Activated naive CD8-positive, alpha-beta T cell treated with anti-CD3 and anti-CD28 coated beads, Interleukin-2, amount 10 ng/mL, durations not matched to agents 7 days and 5 days (primary cell): Measurements from ENCODE around the gene CC2D2B. TPM values are rescaled to one million over a fixed set of nuclear protein-coding genes. Genes with fewer than 3 reads are reported as not detected.

ENCODE experiments used
- ATAC-seq: fragments of 150-1000 bp; cut with Tn5 transposase; one replicate; pipeline ENCODE4 v1.10.0; 2021; ENCODE audit warnings: low read depth, moderate library complexity
- POLR2A ChIA-PET: fragments of 350-600 bp; sonication (Branson Sonifier 250); formaldehyde crosslinking; loops from one replicate; lab custom pipeline; 2021; ENCODE audit warnings: antibody characterized with exemption; lab: Charles Lee
- DNase-seq: peaks from one replicate; pipeline ENCODE4 v3.0.0; 2021
- H3K27ac Mint-ChIP-seq: one replicate; pipeline ENCODE4 v1.8.0; 2022; ENCODE audit warnings: mild to moderate bottlenecking, mixed read lengths
- H3K27me3 Mint-ChIP-seq: one replicate; pipeline ENCODE4 v1.8.0; 2022; ENCODE audit warnings: mild to moderate bottlenecking, moderate library complexity, mixed read lengths
- H3K36me3 Mint-ChIP-seq: one replicate; pipeline ENCODE4 v1.8.0; 2021; ENCODE audit warnings: mild to moderate bottlenecking, mixed read lengths
- H3K4me1 Mint-ChIP-seq: one replicate; pipeline ENCODE4 v1.8.0; 2021; ENCODE audit warnings: mixed read lengths
- H3K4me3 Mint-ChIP-seq: one replicate; pipeline ENCODE4 v1.8.0; 2022; ENCODE audit warnings: mild to moderate bottlenecking, moderate library complexity, mixed read lengths
- H3K9me3 Mint-ChIP-seq: one replicate; pipeline ENCODE4 v1.8.0; 2021; ENCODE audit warnings: mixed read lengths
- total RNA-seq, 2 experiments: library from RNA; stranded (reverse); gene quantifications; one replicate each; pipeline ENCODE4 v1.2.3, GENCODE V29; 2021

Gene CC2D2B, protein sequence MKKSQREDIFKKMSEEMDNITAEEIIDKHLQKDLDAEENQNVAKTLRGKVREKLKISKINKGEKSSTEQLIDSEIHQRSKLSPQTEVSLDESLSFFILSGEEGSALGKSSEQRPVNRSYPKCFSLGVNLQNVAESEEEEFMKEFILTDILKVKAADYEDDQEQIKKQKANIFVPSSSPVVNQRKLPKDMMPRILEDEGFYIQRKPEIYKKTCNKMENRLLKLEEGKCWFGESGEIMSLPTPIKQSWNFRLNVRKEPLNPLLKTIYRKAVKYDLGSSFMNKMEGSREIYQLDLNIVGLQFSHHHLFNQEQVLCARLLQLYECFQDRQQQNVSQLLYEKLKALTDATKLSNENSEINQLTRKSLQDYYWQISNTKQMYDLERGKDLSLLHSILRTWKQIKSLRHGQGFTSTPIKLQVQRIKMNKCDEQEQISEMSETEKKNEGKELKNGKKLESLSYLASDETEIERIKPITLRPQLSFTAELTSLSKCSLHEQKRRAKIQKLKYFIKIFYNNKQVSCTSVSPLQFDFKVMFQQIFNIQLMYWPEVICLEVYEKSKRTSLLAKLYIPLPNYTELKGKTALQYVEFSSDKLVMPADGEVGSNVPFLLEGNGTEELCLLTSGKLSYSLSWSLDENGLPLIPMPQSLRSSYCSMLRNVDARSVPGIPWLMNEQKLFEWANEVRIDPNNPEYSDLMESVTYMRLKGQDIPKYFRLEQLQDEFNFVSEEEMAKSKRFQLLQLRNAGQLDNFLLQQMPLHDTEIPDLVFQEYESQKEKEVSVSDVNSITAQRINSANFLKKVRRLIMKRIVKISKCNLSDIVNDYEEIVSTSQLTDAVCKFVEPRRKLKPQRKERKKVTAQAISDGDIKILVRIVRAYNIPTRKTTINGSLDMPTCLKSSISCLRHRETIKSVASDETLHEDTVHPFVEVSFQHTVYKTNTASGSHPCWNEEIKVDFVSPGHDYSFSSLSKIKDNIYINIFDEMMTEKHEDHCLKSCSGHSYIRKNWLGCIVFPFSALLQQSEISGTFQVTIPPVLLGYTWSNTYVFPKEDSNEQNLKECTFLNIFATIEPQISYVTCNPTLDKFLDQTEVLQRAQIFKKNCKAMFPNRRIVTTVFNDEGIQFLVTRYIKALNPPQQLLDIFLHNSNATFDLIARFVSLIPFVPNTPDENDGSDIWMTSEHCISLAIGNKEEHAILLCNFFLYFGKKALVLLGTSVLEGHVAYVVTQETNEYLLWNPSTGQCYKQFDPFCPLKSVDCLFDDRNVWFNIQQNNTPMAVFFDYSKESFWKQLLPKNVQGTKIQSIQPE (N-terminal part only)
- total RNA-seq = under 1 TPM in 1 of 2 experiments, not detected in 1; 0.48 TPM

DNA sequence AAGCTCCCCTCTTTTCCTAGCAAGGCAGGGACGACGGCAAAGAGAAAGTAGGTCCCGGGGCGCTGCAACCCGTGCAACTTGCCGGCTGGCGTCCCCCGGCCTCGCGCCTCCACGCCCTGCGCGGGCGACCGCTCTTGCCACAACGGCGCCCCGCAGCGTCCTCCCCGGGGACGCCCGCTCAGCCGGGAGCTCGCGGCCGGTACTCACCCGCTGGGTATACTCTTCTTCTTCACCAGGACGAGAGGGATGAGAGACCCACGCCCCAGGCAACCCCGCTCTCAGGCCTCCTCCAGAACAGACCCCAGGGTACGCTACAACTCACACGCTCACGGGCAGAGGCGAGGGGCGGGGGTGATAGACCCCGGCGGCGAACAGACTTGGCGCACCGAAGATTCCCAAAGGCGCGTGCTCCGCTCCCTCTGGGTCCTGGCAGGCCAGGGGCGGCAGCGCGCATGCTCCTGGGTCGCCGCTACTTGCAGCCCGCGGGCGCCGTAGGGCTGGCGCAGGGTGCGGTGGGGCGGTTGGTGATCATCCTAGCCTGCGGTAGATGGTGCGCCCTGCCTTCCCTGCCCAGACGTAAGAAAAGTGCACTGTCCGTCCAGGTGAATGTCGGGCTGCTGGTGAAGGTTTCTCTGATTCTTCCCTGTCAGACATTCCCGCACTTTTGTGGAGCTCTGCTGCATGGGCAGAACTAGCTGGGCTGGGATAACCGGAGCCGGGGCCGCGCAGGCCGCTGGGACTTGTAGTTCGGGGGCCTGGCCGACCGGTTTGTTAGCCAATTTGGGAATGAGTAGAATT, at the start of gene CC2D2B:
Gene CC2D2B (plus strand): TSS at position 520 of the 798 bp plus-strand sequence. CDS start 3,349 bp downstream, outside the sequence.
- Mint-ChIP-seq H3K27ac (peak within 1 kb of the TSS; percentile 84), H3K4me3 (peak within 1 kb of the TSS; percentile 88), H3K27me3 (peaks cover 12% of the 10 kb centered on the region), H3K9me3 (no peaks in the 10 kb centered on the region), H3K4me1 (peaks cover 10% of the 10 kb centered on the region), H3K36me3 (peaks cover 4% of the 10 kb centered on the region)
- DNase-seq = peak; percentile 80
- POLR2A ChIA-PET = interaction anchor here (0.5 kb wide), 1 partner anchor 154 kb away, joined by 3 read pairs; no protein-coding TSS in a partner anchor
- ATAC-seq = peak; percentile 88

DNA sequence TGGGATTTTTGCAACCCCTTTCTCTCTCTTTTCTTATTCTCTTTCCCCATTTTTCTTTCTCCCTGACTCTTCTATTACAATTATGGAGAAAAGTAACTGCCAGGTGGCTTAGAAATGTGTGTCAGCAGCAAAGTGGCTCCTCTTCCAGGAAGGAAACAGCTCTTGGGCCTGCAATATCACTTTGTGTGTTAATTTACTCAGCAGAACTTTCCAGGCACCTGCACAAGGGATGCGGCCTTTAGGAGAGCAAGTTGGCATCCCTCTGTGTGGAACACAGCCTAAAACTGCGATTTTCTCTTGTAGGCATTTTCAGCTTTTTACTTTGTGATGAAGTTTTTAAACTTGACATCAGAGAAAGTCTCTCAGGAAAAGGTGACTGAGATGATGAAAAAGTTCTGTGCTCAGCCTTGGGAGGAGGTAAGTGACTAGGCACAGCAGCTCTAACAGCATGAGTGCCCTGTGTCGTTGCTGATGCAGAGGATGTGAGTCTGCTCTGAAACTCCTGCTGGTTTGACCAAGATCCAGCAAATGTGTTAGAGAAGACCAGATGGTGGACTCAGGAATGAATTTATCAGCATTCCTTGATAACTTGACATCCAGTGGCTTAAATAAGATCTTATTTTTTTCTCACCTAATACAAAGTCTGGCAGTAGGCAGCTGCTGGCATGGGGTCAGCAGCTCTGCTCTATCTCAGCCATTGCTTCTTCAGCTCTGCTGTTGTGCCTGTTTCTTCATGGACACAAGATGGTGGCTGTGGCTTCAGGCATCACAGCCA, 47.4 kb upstream of the CC2D2B start:
- Mint-ChIP-seq H3K9me3 (no peaks in the 10 kb centered on the region), H3K4me1 (peaks cover 5% of the 10 kb centered on the region), H3K36me3 (peaks cover 4% of the 10 kb centered on the region), H3K4me3 (no peak overlapping the region), H3K27ac (no peak overlapping the region), H3K27me3 (peaks cover 3% of the 10 kb centered on the region)
- POLR2A ChIA-PET = no interaction called here
- DNase-seq = no peak
- ATAC-seq = no peak

DNA sequence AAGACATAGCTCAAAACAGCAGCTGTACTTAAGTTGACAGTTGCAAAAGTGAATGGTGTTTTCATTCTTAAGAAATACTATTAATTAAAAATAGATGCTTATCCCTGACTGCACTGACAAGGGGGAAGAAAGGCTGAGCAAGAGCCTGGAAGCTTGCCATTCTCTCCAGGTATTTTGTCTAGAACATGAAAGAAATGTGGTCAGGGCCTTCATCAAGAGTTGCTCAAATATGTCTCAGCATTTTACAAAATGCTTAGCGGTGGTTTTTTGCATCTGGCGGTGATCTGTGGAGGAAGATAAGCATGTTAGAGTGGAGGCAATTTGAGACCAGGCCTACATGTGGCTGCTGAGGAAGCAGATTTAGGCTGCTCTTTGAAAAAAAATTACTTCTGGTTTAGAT, 46.4 kb upstream of the CC2D2B start:
- H3K36me3 Mint-ChIP-seq = peaks cover 3% of the 10 kb centered on the region
- ATAC-seq (no peak), DNase-seq (no peak)
- H3K4me1 Mint-ChIP-seq = peaks cover 5% of the 10 kb centered on the region
- H3K27ac Mint-ChIP-seq = no peak overlapping the region
- H3K27me3 Mint-ChIP-seq = no peaks in the 10 kb centered on the region
- no peak overlapping the region for H3K4me3 Mint-ChIP-seq
- no peaks in the 10 kb centered on the region for H3K9me3 Mint-ChIP-seq
- POLR2A ChIA-PET = no interaction called here

DNA sequence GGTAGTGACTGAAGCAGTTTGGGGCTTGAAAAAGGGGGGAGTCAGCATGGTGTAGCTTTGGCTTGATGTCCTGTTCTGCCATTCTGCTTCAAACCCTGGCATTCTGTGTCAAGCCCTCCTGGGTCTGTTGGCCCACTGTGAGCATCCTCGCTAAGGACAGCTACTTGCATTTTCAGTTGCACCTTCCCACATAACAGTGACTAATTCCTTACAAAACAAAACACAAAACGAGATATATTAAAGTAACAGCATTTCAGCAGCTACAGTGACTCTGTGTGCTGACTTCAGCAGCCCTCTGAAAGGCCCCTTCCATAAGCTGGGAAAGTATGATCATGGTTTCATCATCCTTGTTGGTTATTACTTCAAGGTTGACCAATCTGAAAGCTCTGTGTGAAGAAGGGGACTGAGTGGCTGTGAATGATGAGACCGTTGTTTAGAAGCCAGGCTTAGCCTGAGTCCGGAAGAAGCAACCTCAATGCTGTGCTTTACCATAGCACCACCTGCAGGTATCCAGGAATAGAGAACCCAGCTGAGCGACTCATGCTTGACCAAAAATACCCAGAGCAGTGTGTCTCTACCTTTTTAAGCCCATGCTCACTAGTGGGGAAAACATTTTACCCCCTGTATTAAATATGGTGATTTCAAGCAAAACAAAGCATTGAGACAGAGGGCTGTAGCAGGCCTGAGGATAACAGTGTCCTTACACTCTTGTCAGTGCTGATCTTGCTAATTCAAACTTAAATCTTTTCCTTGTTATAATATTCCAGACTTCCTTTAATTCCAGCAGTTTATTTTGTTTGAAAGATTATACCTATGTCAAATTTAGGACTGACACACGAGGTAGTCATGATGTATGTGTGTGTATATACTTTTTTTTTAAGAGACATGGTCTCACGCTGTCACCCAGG, 42.6 kb upstream of the CC2D2B start:
- Mint-ChIP-seq H3K27me3 (no peaks in the 10 kb centered on the region), H3K4me1 (peaks cover 20% of the 10 kb centered on the region), H3K36me3 (peaks cover 3% of the 10 kb centered on the region), H3K9me3 (no peaks in the 10 kb centered on the region), H3K4me3 (no peak overlapping the region), H3K27ac (peak overlapping the region; percentile 11)
- DNase-seq (no peak), ATAC-seq (peak; percentile 92)
- POLR2A ChIA-PET = interaction anchor here (0.6 to 2.5 kb wide), 2 partner anchors 171 to 251 kb away, joined by 4 to 17 read pairs; partner anchors contain the start of gene TCTN3

DNA sequence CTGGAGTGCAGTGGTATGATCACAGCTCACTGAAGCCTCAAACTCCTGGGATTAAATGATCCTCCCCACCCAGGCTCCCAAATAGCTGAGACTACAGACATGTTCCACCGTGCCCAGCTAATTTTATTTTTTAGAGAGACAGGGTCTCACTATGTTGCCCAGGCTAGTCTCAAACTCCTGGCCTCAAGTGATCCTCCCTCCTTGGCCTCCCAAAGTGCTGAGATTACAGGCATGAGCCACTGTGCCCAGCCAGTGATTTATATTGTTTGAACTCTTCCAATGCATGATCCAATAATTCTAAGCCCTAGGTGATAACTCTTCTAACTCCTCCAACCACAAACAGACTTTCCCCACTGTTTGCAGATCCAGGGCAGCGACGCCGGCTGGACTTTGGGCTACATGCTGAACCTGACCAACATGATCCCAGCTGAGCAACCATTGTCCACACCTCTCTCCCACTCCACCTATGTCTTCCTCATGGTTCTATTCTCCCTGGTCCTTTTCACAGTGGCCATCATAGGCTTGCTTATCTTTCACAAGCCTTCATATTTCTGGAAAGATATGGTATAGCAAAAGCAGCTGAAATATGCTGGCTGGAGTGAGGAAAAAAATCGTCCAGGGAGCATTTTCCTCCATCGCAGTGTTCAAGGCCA, 41.8 kb upstream of the CC2D2B start:
- H3K27ac Mint-ChIP-seq = peak overlapping the region; percentile 26
- H3K4me1 Mint-ChIP-seq = peaks cover 20% of the 10 kb centered on the region
- DNase-seq (no peak), ATAC-seq (no peak)
- H3K9me3 Mint-ChIP-seq = no peaks in the 10 kb centered on the region
- H3K4me3 Mint-ChIP-seq = no peak overlapping the region
- H3K36me3 Mint-ChIP-seq = peaks cover 5% of the 10 kb centered on the region
- H3K27me3 Mint-ChIP-seq = no peaks in the 10 kb centered on the region
- POLR2A ChIA-PET = interaction anchor here (2.5 kb wide), 1 partner anchor 172 kb away, joined by 17 read pairs; the partner anchor contains the start of gene TCTN3

DNA sequence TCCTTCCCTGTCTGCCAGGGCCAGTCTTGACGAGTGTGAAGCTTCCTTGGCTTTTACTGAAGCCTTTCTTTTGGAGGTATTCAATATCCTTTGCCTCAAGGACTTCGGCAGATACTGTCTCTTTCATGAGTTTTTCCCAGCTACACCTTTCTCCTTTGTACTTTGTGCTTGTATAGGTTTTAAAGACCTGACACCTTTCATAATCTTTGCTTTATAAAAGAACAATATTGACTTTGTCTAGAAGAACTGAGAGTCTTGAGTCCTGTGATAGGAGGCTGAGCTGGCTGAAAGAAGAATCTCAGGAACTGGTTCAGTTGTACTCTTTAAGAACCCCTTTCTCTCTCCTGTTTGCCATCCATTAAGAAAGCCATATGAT, 41.3 kb upstream of the CC2D2B start:
- no peak overlapping the region for H3K27ac Mint-ChIP-seq
- POLR2A ChIA-PET = no interaction called here
- no peaks in the 10 kb centered on the region for H3K27me3 Mint-ChIP-seq
- DNase-seq (no peak), ATAC-seq (no peak)
- peaks cover 20% of the 10 kb centered on the region for H3K4me1 Mint-ChIP-seq
- H3K9me3 Mint-ChIP-seq = no peaks in the 10 kb centered on the region
- H3K4me3 Mint-ChIP-seq = no peak overlapping the region
- H3K36me3 Mint-ChIP-seq = peaks cover 5% of the 10 kb centered on the region

DNA sequence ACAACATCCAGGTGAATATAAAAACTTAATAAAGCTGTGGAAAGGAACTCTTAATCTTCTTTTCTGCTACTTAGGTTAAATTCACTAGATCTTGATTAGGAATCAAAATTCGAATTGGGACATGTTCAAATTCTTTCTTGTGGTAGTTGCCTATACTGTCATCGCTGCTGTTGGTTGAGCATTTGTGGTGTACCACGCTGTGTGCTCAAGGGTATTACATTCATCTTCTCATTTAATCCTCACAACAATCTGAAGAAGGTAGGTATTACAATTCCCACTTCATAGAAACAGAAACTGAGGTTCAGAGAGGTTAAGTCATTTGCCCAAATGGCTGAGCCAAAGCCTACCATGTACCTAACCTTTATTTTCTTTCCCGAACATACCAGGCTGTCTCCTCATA, 39.9 kb upstream of the CC2D2B start:
- H3K4me1 Mint-ChIP-seq = peaks cover 20% of the 10 kb centered on the region
- peak; percentile 38 for ATAC-seq

DNA sequence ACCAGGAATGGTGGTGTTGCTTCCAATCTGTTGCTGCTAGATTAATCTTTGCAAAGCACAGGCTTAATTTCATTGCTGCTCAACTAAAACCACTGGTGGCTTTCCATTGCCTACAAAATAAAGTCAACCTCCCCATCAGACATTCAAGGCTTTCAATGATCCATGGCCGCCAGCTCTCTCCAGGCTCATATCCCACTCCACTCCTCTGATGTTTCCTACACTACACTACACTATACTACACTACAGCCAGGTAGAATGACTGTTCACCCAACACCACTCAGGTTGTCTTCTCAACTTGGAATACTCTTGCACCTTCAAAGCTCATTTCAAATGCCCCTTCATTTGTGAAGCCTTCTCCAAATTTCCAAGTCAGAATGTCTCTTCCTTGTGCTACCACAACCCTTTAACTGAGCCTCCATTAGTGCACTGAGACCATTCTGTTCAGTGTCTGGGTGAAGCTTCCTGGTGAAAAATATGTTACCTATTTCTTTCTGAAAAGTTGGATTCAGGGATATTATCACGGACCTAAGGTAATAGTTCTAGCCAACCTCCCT, 35.5 kb upstream of the CC2D2B start:
- peaks cover 43% of the 10 kb centered on the region for H3K36me3 Mint-ChIP-seq
- H3K27me3 Mint-ChIP-seq = no peaks in the 10 kb centered on the region
- peaks cover 14% of the 10 kb centered on the region for H3K4me1 Mint-ChIP-seq
- ATAC-seq (no peak), DNase-seq (no peak)
- H3K27ac Mint-ChIP-seq = no peak overlapping the region
- no peak overlapping the region for H3K4me3 Mint-ChIP-seq
- POLR2A ChIA-PET = interaction anchor here (1.0 kb wide), 1 partner anchor 178 kb away, joined by 3 read pairs; the partner anchor contains the start of gene TCTN3
- peaks cover 4% of the 10 kb centered on the region for H3K9me3 Mint-ChIP-seq

More for the DNA sequence above, 39.9 kb upstream of the CC2D2B start:
- POLR2A ChIA-PET = interaction anchor here (0.6 kb wide), 1 partner anchor 174 kb away, joined by 3 read pairs; the partner anchor contains the start of gene TCTN3
- peaks cover 14% of the 10 kb centered on the region for H3K36me3 Mint-ChIP-seq
- no peaks in the 10 kb centered on the region for H3K27me3 Mint-ChIP-seq
- DNase-seq = no peak
- H3K4me3 Mint-ChIP-seq = peak overlapping the region; percentile 19
- H3K27ac Mint-ChIP-seq = no peak overlapping the region
- no peaks in the 10 kb centered on the region for H3K9me3 Mint-ChIP-seq

DNA sequence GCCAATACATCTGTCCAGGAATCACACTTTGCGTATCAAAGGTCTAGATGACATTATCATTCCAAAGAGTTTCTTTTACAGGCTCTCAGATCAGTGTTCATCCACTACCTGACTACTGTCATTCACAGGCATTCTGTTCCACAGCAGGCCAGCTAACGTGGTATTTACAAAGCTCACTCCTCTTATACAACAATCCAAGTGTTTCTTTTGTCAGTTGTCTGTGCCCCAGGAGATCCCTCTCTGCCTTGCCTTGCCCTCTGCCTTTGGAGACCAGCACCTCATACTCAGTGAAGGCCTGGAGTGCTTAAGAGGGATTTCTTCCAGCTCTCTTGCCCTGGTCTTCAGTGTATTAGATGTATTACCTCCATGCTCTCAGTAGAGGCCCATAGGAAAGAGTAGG, 34.6 kb upstream of the CC2D2B start:
- H3K9me3 Mint-ChIP-seq = peaks cover 4% of the 10 kb centered on the region
- peaks cover 46% of the 10 kb centered on the region for H3K36me3 Mint-ChIP-seq
- H3K4me3 Mint-ChIP-seq = no peak overlapping the region
- H3K4me1 Mint-ChIP-seq = peaks cover 6% of the 10 kb centered on the region
- DNase-seq = no peak
- H3K27ac Mint-ChIP-seq = no peak overlapping the region
- POLR2A ChIA-PET = interaction anchor here (1.0 kb wide), 1 partner anchor 179 kb away, joined by 3 read pairs; the partner anchor contains the start of gene TCTN3
- ATAC-seq = no peak
- H3K27me3 Mint-ChIP-seq = no peaks in the 10 kb centered on the region

DNA sequence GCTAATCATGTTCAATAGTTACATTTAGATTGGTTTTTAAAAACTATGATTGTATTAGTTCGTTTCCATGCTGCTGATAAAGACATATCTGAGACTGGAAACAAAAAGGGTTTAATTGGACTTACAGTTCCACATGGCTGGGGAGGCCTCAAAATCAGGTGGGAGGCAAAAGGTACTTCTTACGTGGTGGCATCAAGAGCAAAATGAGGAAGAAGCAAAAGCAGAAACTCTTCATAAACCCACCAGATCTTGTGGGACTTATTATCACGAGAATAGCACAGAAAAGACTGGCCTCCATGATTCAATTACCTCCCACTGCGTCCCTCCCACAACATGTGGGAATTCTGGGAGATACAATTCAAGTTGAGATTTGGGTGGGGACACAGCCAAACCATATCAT, 34.1 kb upstream of the CC2D2B start:
- Mint-ChIP-seq H3K9me3 (peaks cover 4% of the 10 kb centered on the region), H3K36me3 (peaks cover 46% of the 10 kb centered on the region), H3K4me1 (peaks cover under 1% of the 10 kb centered on the region), H3K27ac (no peak overlapping the region), H3K4me3 (no peak overlapping the region), H3K27me3 (no peaks in the 10 kb centered on the region)
- POLR2A ChIA-PET = no interaction called here
- no peak for DNase-seq
- no peak for ATAC-seq
